ENCODE results near the gene SMC3. TPM values are rescaled to one million over a fixed set of nuclear protein-coding genes. Genes with fewer than 3 reads are reported as not detected.
"Not testable (repeated sequence)": the region's sequence is repeated elsewhere in the genome, so short reads cannot be mapped to it uniquely, and the experiment has no call there.

Gene SMC3
- total RNA-seq, 5 donors from 2014 or later (not counting 1 experiment from before 2014, with no cell fraction given), result 37.1 to 42.0 (median 39.2) TPM

DNA sequence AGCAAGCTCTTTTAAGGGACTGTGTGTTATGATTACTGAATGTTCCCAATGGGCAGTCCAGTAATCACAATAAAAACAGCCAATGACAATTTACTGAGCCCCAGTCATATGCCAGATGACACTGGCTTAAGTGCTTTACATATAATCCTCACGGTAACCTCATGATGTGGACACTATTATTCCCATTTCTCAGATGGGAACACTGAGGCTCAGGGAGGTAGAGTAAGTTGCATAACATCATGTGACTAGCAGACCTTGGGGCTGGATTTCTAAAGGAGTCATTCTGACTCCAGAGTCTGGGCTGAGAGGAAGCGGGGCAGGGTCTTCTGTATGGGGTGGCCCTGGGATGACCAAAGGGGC is 69.1 kb downstream of the SMC3 start:
- peaks cover 0 to 17% of the 10 kb centered on the region in 2 experiments for H3K27me3 ChIP-seq (replicated peaks in 1 of 2; ENCODE audit: control insufficient read depth in 2 of 2, extremely low read depth in 1 of 2, insufficient read depth in 2 of 2, low read length in 1 of 2)
- H3K27ac ChIP-seq (ENCODE audit: low read length), result no peak overlapping the region
- H3K4me3 ChIP-seq (ENCODE audit: control insufficient read depth in 1 of 2, extremely low read depth in 1 of 2, low read length in 1 of 2), result no peak overlapping the region
- POLR2A ChIA-PET, result no interaction called here
- Mint-ChIP-seq H3K9me3 (no peaks in the 10 kb centered on the region), H3K27ac (no peak overlapping the region), H3K27me3 (peaks cover 3 to 16% of the 10 kb centered on the region in 2 donors), H3K36me3 (no peaks in the 10 kb centered on the region), H3K4me1 (peaks cover 9 to 10% (median 10%) of the 10 kb centered on the region in 3 donors), H3K4me3 (no peak overlapping the region)
- H3K36me3 ChIP-seq (ENCODE audit: control insufficient read depth in 2 of 2, extremely low read depth in 1 of 2, insufficient read depth in 1 of 2, low read length in 1 of 2), result no peaks in the 10 kb centered on the region
- H3K9me3 ChIP-seq, result no peaks in the 10 kb centered on the region
- WGBS (ENCODE audit: insufficient coverage), result 88% methylated on average over 1 of the region's 2 CpGs
- H3K4me1 ChIP-seq (ENCODE audit: control insufficient read depth in 1 of 2, extremely low read depth in 1 of 2, insufficient read depth in 2 of 2, low read length in 2 of 2), result peaks cover 3 to 5% of the 10 kb centered on the region in 2 experiments
- DNase-seq (no peak), ATAC-seq (replicated peaks in 1 of 4) (no peak)
- CTCF ChIA-PET, result no interaction called here

DNA sequence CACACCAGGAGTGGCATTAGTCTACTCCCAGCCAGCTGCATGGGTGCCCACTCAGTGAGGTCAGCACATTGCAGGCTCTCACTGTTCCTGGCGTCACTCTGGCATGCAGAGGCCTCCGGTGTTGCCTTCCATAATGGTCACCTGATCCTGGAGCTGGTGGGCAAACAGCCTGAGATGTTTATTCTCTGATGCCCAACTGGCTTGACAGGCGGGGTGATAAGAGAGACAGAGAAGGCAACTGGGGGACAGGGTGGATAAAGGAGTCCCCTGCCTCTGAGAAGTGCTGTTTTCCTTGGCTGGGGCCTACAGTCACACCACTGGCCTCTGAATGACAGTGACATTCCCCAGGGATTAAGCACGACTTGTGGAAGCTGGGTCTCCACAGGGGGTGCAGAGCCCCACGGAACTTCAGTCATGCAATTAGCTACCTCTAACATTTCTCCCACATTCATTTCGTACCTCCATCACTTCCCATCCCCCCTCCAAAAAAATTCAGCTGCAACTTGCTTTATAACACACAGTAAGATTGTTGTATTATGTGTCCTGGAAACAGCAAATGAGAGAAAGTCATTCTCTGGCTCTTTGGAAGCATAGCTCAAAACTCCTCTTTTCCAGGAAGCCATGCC is 69.5 kb downstream of the SMC3 start:
- peaks cover 3 to 7% of the 10 kb centered on the region in 2 experiments for H3K4me1 ChIP-seq (ENCODE audit: control insufficient read depth in 1 of 2, extremely low read depth in 1 of 2, insufficient read depth in 2 of 2, low read length in 2 of 2)
- peaks cover 5 to 19% of the 10 kb centered on the region in 2 donors for H3K27me3 Mint-ChIP-seq
- no peak overlapping the region for H3K27ac ChIP-seq (ENCODE audit: low read length)
- DNase-seq, result no peak
- no peaks in the 10 kb centered on the region for H3K36me3 ChIP-seq (ENCODE audit: control insufficient read depth in 2 of 2, extremely low read depth in 1 of 2, insufficient read depth in 1 of 2, low read length in 1 of 2)
- ChIA-PET POLR2A (interaction anchor here in 1 of 2 donors (0.6 kb wide), 1 partner anchor 556 kb away, joined by 3 read pairs; no protein-coding TSS in a partner anchor), CTCF (no interaction called here)
- peaks cover 13 to 14% (median 14%) of the 10 kb centered on the region in 3 donors for H3K4me1 Mint-ChIP-seq
- no peaks in the 10 kb centered on the region for H3K36me3 Mint-ChIP-seq
- H3K9me3 Mint-ChIP-seq, result no peaks in the 10 kb centered on the region
- no peak overlapping the region for H3K4me3 ChIP-seq (ENCODE audit: control insufficient read depth in 1 of 2, extremely low read depth in 1 of 2, low read length in 1 of 2)
- 85% methylated on average over 3 of the region's 6 CpGs for WGBS (ENCODE audit: insufficient coverage)
- H3K9me3 ChIP-seq, result no peaks in the 10 kb centered on the region
- H3K27me3 ChIP-seq (replicated peaks in 1 of 2; ENCODE audit: control insufficient read depth in 2 of 2, extremely low read depth in 1 of 2, insufficient read depth in 2 of 2, low read length in 1 of 2), result peaks cover under 1 to 17% of the 10 kb centered on the region in 2 experiments
- H3K4me3 Mint-ChIP-seq, result no peak overlapping the region
- ATAC-seq (replicated peaks in 1 of 4), result no peak
- H3K27ac Mint-ChIP-seq, result no peak overlapping the region

DNA sequence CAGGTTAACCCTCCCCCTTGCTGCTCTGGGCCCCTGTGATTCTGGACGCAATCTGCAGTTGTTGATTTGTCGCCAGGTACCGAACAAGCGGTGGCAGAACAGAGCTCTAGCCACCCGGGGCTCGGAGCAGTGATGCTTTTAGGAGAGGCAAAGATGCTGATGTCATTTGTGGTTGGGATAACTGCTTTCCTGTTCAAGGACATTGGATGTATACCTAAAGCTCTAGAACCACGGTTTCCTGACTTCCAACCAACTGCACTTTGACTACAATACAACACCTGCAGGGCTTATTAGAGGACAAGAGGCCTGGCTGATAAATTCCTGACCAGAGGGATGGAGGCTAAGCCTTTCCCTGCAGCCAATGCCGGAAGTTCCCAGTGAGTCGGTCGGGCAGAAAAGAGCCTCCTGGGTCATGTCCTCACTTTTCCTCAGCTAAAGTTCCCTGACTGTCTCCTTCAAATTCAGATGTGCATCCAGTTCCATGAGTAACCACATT is 70.1 kb downstream of the SMC3 start:
- no peak overlapping the region for H3K4me3 ChIP-seq (ENCODE audit: control insufficient read depth in 1 of 2, extremely low read depth in 1 of 2, low read length in 1 of 2)
- Mint-ChIP-seq H3K9me3 (no peaks in the 10 kb centered on the region), H3K27me3 (peaks cover 11 to 25% of the 10 kb centered on the region in 2 donors), H3K27ac (no peak overlapping the region), H3K4me1 (peaks cover 19% of the 10 kb centered on the region in 3 donors), H3K4me3 (no peak overlapping the region), H3K36me3 (no peaks in the 10 kb centered on the region)
- CTCF ChIA-PET, result no interaction called here
- peaks cover 6 to 17% of the 10 kb centered on the region in 2 experiments for H3K27me3 ChIP-seq (replicated peaks in 1 of 2; ENCODE audit: control insufficient read depth in 2 of 2, extremely low read depth in 1 of 2, insufficient read depth in 2 of 2, low read length in 1 of 2)
- no peaks in the 10 kb centered on the region for H3K9me3 ChIP-seq
- DNase-seq (no peak), ATAC-seq (replicated peaks in 1 of 4) (no peak)
- H3K4me1 ChIP-seq (ENCODE audit: control insufficient read depth in 1 of 2, extremely low read depth in 1 of 2, insufficient read depth in 2 of 2, low read length in 2 of 2), result peaks cover 3 to 7% of the 10 kb centered on the region in 2 experiments
- WGBS (ENCODE audit: insufficient coverage), result 78% methylated on average over 5 of the region's 10 CpGs
- no peak overlapping the region for H3K27ac ChIP-seq (ENCODE audit: low read length)
- H3K36me3 ChIP-seq (ENCODE audit: control insufficient read depth in 2 of 2, extremely low read depth in 1 of 2, insufficient read depth in 1 of 2, low read length in 1 of 2), result no peaks in the 10 kb centered on the region
- POLR2A ChIA-PET, result interaction anchor here in 1 of 2 donors (0.6 kb wide), 1 partner anchor 557 kb away, joined by 3 read pairs; no protein-coding TSS in a partner anchor

DNA sequence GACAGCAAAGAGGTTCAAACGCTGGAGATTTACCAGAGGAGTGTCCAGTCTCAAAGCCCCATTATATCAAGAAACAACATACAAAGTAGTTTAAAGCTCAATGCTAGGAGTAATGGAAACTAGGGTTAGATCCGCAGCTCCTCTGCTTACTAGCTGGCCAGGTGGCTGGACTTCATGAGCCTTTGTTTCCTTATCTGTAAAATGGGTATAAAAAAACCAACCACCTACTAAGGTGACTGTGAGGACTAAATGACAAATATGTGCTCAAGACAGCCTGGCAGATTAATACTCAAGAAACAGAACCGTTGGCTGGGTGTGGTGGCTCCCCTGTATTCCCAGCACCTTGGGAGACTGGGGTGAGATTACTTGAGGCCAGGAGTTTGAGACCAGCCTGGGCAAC is 70.8 kb downstream of the SMC3 start:
- ChIA-PET POLR2A (interaction anchor here in 1 of 2 donors (0.6 kb wide), 1 partner anchor 432 kb away, joined by 3 read pairs; no protein-coding TSS in a partner anchor), CTCF (interaction anchor here in 1 of 2 donors (0.6 kb wide), 1 partner anchor 24 kb away, joined by 3 read pairs; no protein-coding TSS in a partner anchor)
- Mint-ChIP-seq H3K27ac (no peak overlapping the region), H3K4me3 (no peak overlapping the region), H3K4me1 (peaks cover 24 to 27% (median 25%) of the 10 kb centered on the region in 3 donors), H3K9me3 (no peaks in the 10 kb centered on the region), H3K27me3 (peaks cover 18 to 32% of the 10 kb centered on the region in 2 donors), H3K36me3 (no peaks in the 10 kb centered on the region)
- no peaks in the 10 kb centered on the region for H3K9me3 ChIP-seq
- DNase-seq (no peak), ATAC-seq (replicated peaks in 1 of 4) (no peak)
- H3K27ac ChIP-seq (ENCODE audit: low read length), result no peak overlapping the region
- H3K27me3 ChIP-seq (replicated peaks in 1 of 2; ENCODE audit: control insufficient read depth in 2 of 2, extremely low read depth in 1 of 2, insufficient read depth in 2 of 2, low read length in 1 of 2), result peaks cover 9 to 24% of the 10 kb centered on the region in 2 experiments
- peaks cover 8 to 9% of the 10 kb centered on the region in 2 experiments for H3K4me1 ChIP-seq (ENCODE audit: control insufficient read depth in 1 of 2, extremely low read depth in 1 of 2, insufficient read depth in 2 of 2, low read length in 2 of 2)
- no peaks in the 10 kb centered on the region for H3K36me3 ChIP-seq (ENCODE audit: control insufficient read depth in 2 of 2, extremely low read depth in 1 of 2, insufficient read depth in 1 of 2, low read length in 1 of 2)
- no peak overlapping the region for H3K4me3 ChIP-seq (ENCODE audit: control insufficient read depth in 1 of 2, extremely low read depth in 1 of 2, low read length in 1 of 2)
- WGBS (ENCODE audit: insufficient coverage), result 100% methylated on average over 1 of the region's 3 CpGs

DNA sequence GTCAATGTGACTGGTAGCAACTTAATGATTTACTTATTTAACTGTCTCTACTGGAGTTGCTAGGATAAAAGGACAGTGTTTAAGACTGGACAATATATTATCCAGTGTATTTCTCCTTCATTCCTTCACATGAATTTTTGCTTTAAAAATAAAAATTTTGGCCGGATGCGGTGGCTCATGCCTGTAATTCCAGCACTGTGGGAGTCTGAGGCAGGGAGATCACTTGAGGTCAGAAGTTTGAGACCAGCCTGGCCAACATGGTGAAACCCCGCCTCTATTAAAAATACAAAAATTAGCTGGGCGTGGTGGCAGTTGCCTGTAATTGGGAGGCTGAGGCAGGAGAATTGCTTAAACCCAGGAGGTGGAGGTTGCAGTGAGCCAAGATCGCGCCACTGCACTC is 71.6 kb downstream of the SMC3 start:
- H3K4me3 ChIP-seq (ENCODE audit: control insufficient read depth in 1 of 2, extremely low read depth in 1 of 2, low read length in 1 of 2); DNase-seq; H3K27ac Mint-ChIP-seq; H3K36me3 Mint-ChIP-seq; H3K9me3 Mint-ChIP-seq; H3K4me3 Mint-ChIP-seq; ATAC-seq (replicated peaks in 1 of 4); H3K36me3 ChIP-seq (ENCODE audit: control insufficient read depth in 2 of 2, extremely low read depth in 1 of 2, insufficient read depth in 1 of 2, low read length in 1 of 2); H3K9me3 ChIP-seq; H3K27ac ChIP-seq (ENCODE audit: low read length): not testable (repeated sequence)
- H3K27me3 Mint-ChIP-seq, result peaks cover 20 to 35% of the 10 kb centered on the region in 2 donors
- CTCF ChIA-PET, result interaction anchor here in 1 of 2 donors (0.6 kb wide), 1 partner anchor 25 kb away, joined by 3 read pairs; no protein-coding TSS in a partner anchor
- H3K4me1 ChIP-seq (ENCODE audit: control insufficient read depth in 1 of 2, extremely low read depth in 1 of 2, insufficient read depth in 2 of 2, low read length in 2 of 2), result peaks cover 8 to 16% of the 10 kb centered on the region in 2 experiments
- no CpG with 5 or more reads among the region's 6 CpGs for WGBS (ENCODE audit: insufficient coverage)
- POLR2A ChIA-PET, result interaction anchor here in 1 of 2 donors (0.6 kb wide), 1 partner anchor 431 kb away, joined by 3 read pairs; no protein-coding TSS in a partner anchor
- peaks cover 26 to 29% (median 27%) of the 10 kb centered on the region in 3 donors for H3K4me1 Mint-ChIP-seq
- peaks cover 9 to 28% of the 10 kb centered on the region in 2 experiments for H3K27me3 ChIP-seq (replicated peaks in 1 of 2; ENCODE audit: control insufficient read depth in 2 of 2, extremely low read depth in 1 of 2, insufficient read depth in 2 of 2, low read length in 1 of 2)

DNA sequence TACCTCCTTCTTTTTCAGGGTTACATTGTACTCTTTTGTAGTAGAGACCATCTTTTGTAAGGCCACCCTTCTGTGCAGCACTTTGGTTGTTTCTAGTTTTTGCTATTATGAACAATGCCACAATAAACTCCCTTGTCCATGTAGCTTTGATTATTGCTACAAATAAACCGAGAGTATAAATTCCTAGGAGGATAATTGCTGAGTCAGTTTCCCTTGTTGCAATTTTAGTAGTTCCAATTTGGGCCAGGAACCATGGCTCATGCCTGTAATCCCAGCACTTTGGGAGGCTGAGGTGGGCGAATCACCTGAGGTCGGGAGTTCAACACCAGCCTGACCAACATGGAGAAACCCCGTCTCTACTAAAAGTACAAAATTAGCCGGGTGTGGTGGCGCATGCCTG is 72.4 kb downstream of the SMC3 start:
- H3K27ac Mint-ChIP-seq; H3K9me3 ChIP-seq; H3K36me3 ChIP-seq (ENCODE audit: control insufficient read depth in 2 of 2, extremely low read depth in 1 of 2, insufficient read depth in 1 of 2, low read length in 1 of 2); H3K27ac ChIP-seq (ENCODE audit: low read length); H3K4me3 Mint-ChIP-seq; ATAC-seq (replicated peaks in 1 of 4); CTCF ChIA-PET; H3K36me3 Mint-ChIP-seq; POLR2A ChIA-PET; DNase-seq; H3K4me3 ChIP-seq (ENCODE audit: control insufficient read depth in 1 of 2, extremely low read depth in 1 of 2, low read length in 1 of 2); H3K9me3 Mint-ChIP-seq: not testable (repeated sequence)
- WGBS (ENCODE audit: insufficient coverage), result no CpG with 5 or more reads among the region's 6 CpGs
- Histone ChIP-seq H3K27me3 (replicated peaks in 1 of 2; ENCODE audit: control insufficient read depth in 2 of 2, extremely low read depth in 1 of 2, insufficient read depth in 2 of 2, low read length in 1 of 2) (peaks cover 9 to 35% of the 10 kb centered on the region in 2 experiments), H3K4me1 (ENCODE audit: control insufficient read depth in 1 of 2, extremely low read depth in 1 of 2, insufficient read depth in 2 of 2, low read length in 2 of 2) (peaks cover 11 to 18% of the 10 kb centered on the region in 2 experiments)
- Mint-ChIP-seq H3K27me3 (peaks cover 23 to 39% of the 10 kb centered on the region in 2 donors), H3K4me1 (peaks cover 26 to 30% (median 29%) of the 10 kb centered on the region in 3 donors)

Data from T-cell (primary cell).